Right lobe of liver (tissue), 4 donors: Measurements from ENCODE around the gene IL1R1.

ENCODE experiments used
- CTCF ChIP-seq, 4 donors: fragments of 200-600 bp in 3 of 4; fragments of 450-650 bp in 1 of 4; IDR thresholded peaks; one replicate each; pipeline versions ENCODE4 v1.5.1 to v1.8.0; 2016 to 2022; ENCODE audit warnings: antibody characterized with exemption in 4 of 4, mild to moderate bottlenecking in 2 of 4
- POLR2A ChIP-seq: fragments of 450-650 bp; IDR thresholded peaks from one replicate; pipeline ENCODE4 v1.6.1; 2017; ENCODE audit warnings: antibody characterized with exemption, mild to moderate bottlenecking
- donor health status: DM: no; HTN: no; CAD: no.
- donor health status: DM: no; HTN: no; CAD: no.
- donor health status: DM: no; HTN: yes; CAD: no.

DNA sequence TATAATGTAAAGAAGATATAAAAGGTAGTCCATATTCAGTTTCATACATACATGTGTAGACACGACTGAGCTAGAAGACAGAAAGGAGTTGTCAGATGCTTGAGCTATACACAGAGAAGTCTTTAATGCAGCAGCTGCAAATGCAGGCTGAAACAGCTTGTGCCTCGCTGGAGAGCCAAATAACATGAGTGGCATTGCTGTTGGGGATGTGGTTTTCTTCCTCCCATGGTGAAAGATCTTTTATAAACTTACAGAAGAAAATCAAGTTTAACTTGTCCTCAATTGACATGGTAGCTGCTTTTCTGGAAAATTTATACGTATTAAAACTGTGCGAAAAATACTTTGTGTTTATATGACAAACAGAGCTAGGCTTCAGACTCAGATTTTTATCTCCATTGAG, 16.4 kb upstream of the IL1R1 start:
- TF ChIP-seq CTCF (IDR thresholded peaks at IDR 0.05) (no peak), POLR2A (no peak)
